ENCODE measurements around the gene ARHGAP40.

The ARHGAP40 gene

DNA sequence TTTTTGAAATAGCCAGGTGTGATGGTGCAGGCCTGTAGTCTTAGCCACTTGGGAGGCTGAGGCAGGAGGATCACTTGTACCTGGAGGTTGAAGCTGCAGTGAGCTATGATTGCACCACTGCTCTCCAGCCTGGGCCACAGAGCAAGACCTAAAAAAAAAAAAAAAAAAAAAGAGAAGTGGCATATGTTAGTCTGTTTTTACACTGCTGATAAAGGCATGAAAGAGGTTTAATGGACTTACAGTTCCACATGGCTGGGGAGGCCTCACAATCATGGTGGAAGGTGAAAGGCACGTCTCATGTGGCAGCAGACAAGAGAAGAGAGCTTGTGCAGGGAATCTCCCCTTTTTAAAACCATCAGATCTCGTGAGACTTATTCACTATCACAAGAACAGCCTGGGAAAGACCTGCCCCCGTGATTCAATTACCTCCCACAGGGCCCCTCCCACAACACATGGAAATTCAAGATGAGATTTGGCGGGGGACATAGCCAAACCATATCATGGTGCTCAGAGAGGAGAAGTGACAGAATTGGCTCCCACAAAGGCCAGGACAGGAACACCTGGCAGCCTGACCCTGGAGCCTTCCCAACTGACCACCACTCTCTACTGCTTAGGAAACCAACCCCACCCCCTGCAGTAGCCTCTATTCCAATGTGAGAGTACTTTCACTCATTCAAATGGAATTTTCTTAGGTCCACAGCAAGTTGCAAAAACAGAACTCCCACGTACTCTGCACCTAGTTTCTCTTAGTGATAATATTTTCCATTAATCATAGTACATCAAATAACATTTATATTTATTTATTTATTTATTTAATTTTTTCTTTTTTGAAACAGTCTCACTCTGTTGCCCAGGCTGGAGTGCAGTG, 29.8 kb downstream of the ARHGAP40 start:
- no peak overlapping the region for H3K27ac ChIP-seq

DNA sequence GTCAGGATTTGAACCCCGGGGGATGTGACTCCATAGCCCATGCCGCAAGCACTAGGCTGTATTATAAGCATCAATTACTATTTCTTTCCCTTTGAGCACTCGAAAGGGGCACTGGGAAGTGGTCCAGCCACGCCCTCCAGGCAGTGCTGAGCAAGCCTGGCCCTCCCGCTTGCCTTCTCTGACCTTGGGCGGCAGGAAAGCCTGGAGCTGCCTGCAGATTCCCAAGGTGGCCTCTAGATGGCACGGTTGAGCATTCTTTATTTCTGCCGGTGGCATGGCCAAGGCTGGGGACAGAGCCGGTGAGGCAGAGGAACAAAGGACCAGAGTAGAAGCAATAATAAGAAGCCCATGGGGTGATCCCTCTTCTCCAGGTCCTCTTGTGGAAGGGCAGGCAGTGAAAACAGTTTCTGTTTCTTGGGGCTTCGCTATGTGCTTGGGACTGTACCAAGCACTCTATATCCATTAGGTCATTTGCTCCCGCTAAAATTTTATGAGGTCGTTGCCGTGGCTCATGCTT, 32.0 kb downstream of the ARHGAP40 start:
- H3K27ac ChIP-seq: no peak overlapping the region
- TF ChIP-seq, protein P1, sequence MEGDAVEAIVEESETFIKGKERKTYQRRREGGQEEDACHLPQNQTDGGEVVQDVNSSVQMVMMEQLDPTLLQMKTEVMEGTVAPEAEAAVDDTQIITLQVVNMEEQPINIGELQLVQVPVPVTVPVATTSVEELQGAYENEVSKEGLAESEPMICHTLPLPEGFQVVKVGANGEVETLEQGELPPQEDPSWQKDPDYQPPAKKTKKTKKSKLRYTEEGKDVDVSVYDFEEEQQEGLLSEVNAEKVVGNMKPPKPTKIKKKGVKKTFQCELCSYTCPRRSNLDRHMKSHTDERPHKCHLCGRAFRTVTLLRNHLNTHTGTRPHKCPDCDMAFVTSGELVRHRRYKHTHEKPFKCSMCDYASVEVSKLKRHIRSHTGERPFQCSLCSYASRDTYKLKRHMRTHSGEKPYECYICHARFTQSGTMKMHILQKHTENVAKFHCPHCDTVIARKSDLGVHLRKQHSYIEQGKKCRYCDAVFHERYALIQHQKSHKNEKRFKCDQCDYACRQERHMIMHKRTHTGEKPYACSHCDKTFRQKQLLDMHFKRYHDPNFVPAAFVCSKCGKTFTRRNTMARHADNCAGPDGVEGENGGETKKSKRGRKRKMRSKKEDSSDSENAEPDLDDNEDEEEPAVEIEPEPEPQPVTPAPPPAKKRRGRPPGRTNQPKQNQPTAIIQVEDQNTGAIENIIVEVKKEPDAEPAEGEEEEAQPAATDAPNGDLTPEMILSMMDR (conservative IDR thresholded peaks at IDR 0.05): peak; percentile 96

More for the DNA sequence above, 29.8 kb downstream of the ARHGAP40 start:
- TF ChIP-seq, protein P1 (conservative IDR thresholded peaks at IDR 0.05): no peak

- TF ChIP-seq, protein P1 (conservative IDR thresholded peaks at IDR 0.05): no peak
- no peak overlapping the region for H3K27ac ChIP-seq
Measured at GRCh38 chr20:38635721-38636288, 34.2 kb downstream of the ARHGAP40 start.

- TF ChIP-seq, protein P1 (conservative IDR thresholded peaks at IDR 0.05): no peak
- H3K27ac ChIP-seq: no peak overlapping the region
Measured at GRCh38 chr20:38640521-38640920, 38.9 kb downstream of the ARHGAP40 start.

DNA sequence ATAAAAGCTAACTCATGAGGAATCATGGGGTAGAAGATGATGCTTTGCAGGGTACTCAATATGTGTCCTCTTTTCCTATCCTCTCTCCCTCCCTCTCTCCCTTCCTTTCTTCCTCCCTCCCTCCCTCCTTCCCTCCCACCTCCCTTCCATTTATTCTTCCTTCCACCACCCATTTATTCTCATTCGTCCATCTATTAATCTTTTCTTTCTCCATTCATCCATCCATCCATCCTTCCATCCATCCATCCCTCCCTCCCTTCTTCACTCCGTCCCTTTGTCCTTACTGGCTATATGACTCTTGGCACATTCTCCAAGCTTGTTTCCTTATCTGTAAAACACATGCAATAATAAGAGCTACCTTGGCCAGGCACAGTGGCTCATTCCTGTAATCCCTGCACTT, 40.9 kb downstream of the ARHGAP40 start:
- TF ChIP-seq, protein P1 (conservative IDR thresholded peaks at IDR 0.05): no peak
- H3K27ac ChIP-seq: no peak overlapping the region

GRCh38 chr20:38644588-38645260, 43.1 kb downstream of the ARHGAP40 start:
- H3K27ac ChIP-seq: no peak overlapping the region
- TF ChIP-seq, protein P1 (conservative IDR thresholded peaks at IDR 0.05): no peak

DNA sequence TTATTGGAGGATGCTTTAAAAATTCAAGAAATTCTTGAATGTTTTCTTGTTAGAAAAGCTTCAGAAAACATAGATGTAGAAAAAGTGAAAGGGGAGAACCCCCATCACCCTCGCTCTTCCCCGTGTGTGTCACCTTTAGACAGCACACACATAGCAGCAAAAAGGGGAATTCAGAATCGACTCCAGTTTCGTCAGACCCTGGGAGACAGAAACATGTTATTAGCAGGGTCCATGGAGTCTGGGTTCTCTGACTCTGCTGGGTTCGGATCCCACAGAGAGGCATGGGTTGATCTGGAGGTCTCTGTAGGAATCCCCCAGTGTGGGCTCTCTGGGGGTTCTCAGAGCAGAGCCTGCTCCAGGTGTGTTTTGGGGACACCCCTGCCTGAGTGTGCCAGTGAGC, 43.7 kb downstream of the ARHGAP40 start:
- H3K27ac ChIP-seq: no peak overlapping the region
- TF ChIP-seq, protein P1 (conservative IDR thresholded peaks at IDR 0.05): no peak
